ENCODE measurements around the gene SNU13. TPM values are rescaled to one million over a fixed set of nuclear protein-coding genes. Genes with fewer than 3 reads are reported as not detected.

The SNU13 gene
- total and polyA plus RNA-seq, 2 of the 4 experiments (the other 2 are of a cell fraction) = 122 to 185 TPM

GRCh38 chr22:41683052-41683451 lies 5.6 kb downstream of the SNU13 start:
- Histone ChIP-seq H2AFZ (replicated peaks; ENCODE audit: low read length, poor library complexity) (no peak overlapping the region), H3K9me1 (ENCODE audit: insufficient read depth, low read length) (peaks cover 7% of the 10 kb centered on the region), H3K23ac (ENCODE audit: low read depth, low read length) (no peak overlapping the region), H3K14ac (replicated peaks; ENCODE audit: low read depth, low read length) (no peak overlapping the region), H3K56ac (ENCODE audit: extremely low read depth, insufficient read depth, low read length) (no peak overlapping the region), H3K4me2 (ENCODE audit: low read depth, low read length) (peak overlapping the region; percentile 49), H3K27ac (ENCODE audit: insufficient read depth, low read length) (no peak overlapping the region), H4K91ac (ENCODE audit: insufficient read depth, low read depth, low read length) (no peak overlapping the region), H4K20me1 (ENCODE audit: insufficient read depth, low read length) (peaks cover 39% of the 10 kb centered on the region), H3K9me3 (ENCODE audit: control insufficient read depth, insufficient read depth, low read length) (no peaks in the 10 kb centered on the region), H2AK9ac (replicated peaks; ENCODE audit: low read depth, low read length, poor library complexity) (no peak overlapping the region), H3K9ac (ENCODE audit: low read depth, low read length) (no peak overlapping the region), H2BK120ac (ENCODE audit: low read depth, low read length) (no peak overlapping the region), H2AK5ac (ENCODE audit: low read depth, low read length) (no peak overlapping the region), H3K4me3 (ENCODE audit: insufficient read depth, low read depth, low read length) (peak overlapping the region; percentile 94; the same call in 1 of the 2 replicates), H3K79me1 (ENCODE audit: low read depth in 1 of 2, low read length in 2 of 2) (peaks cover 17 to 63% of the 10 kb centered on the region in 2 experiments), H2BK5ac (ENCODE audit: low read depth, low read length, poor library complexity, severe bottlenecking) (no peak overlapping the region), H3K36me3 (ENCODE audit: control insufficient read depth, insufficient read depth, low read length) (peaks cover 12% of the 10 kb centered on the region), H2BK15ac (ENCODE audit: low read depth, low read length) (no peak overlapping the region), H3K27me3 (ENCODE audit: control insufficient read depth, insufficient read depth, low read length) (no peaks in the 10 kb centered on the region), H3K4ac (ENCODE audit: low read depth, low read length) (no peak overlapping the region), H4K5ac (ENCODE audit: low read depth, low read length) (0 out of 2 replicates have a peak overlapping the region, but pooled peaks have one; percentile 36), H3K18ac (ENCODE audit: low read depth, low read length) (no peak overlapping the region), H3K4me1 (ENCODE audit: control insufficient read depth, insufficient read depth, low read length) (peaks cover 4% of the 10 kb centered on the region; the same call in 1 of the 2 replicates), H2BK20ac (ENCODE audit: low read depth, low read length) (no peak overlapping the region), H4K8ac (ENCODE audit: low read depth in 2 of 2, low read length in 2 of 2) (peak overlapping the region in 1 of 2 experiments; percentile 84; a peak in 1 of 4 replicates)
- intact Hi-C loops (cut with micrococcal nuclease) (no loop called here), in situ Hi-C loops (cut with MboI; ENCODE audit: low sequenced_read_pairs) (no loop called here), dilution Hi-C loops (cut with HindIII; ENCODE audit: low sequenced_read_pairs, unreplicated experiment) (no loop called here)
- ChIA-PET CTCF (interaction anchor here (1.6 kb wide), 1 partner anchor 14 kb away, joined by 5 read pairs; no protein-coding TSS in a partner anchor), POLR2A (ENCODE audit: unreplicated experiment) (no interaction called here)
- DNase-seq (no peak), ATAC-seq (ENCODE audit: low read depth) (no peak)
- TF ChIP-seq BHLHE40 (IDR thresholded peaks at IDR 0.05; ENCODE audit: low read depth, low read length) (no peak), RCOR1 (IDR thresholded peaks at IDR 0.05; ENCODE audit: insufficient replicate concordance, low read length) (no peak)
- WGBS, 2 experiments (ENCODE audit: extremely low coverage in 2 of 2, insufficient read length in 1 of 2) = 100% methylated on average over 3 of the region's 9 CpGs; no CpG with 5 or more reads in 1 of the 2 experiments
- no TSS peak for BruUV-seq (replicated peaks)

Data from IMR-90 (cell line).